HG02970 (cell line): ENCODE data around the gene C16orf96.

Source experiments
- ATAC-seq: cut with Tn5 transposase; IDR thresholded peaks from one replicate; pipeline ENCODE4 v1.9.1; 2021; ENCODE audit warnings: mild to moderate bottlenecking, moderate library complexity, moderate number of reproducible peaks; ENCODE audit not compliant: unreplicated experiment, low FRiP score

C16orf96 gene

GRCh38 chr16:4594433-4595410, 38.6 kb downstream of the C16orf96 start:
- no peak for ATAC-seq

- ATAC-seq = no peak
Measured at GRCh38 chr16:4597174-4597573, 41.0 kb downstream of the C16orf96 start.

- ATAC-seq = no peak
Measured at GRCh38 chr16:4599037-4599436, 42.9 kb downstream of the C16orf96 start.

- no peak for ATAC-seq
Measured at GRCh38 chr16:4599545-4599944, 43.4 kb downstream of the C16orf96 start.

GRCh38 chr16:4601036-4601863, 45.1 kb downstream of the C16orf96 start:
- no peak for ATAC-seq

- ATAC-seq = no peak
Measured at GRCh38 chr16:4601864-4602186, 45.7 kb downstream of the C16orf96 start.

GRCh38 chr16:4602331-4602730, 46.2 kb downstream of the C16orf96 start:
- ATAC-seq = no peak

- no peak for ATAC-seq
Measured at GRCh38 chr16:4603624-4604170, 47.6 kb downstream of the C16orf96 start.

GRCh38 chr16:4604401-4604800, 48.3 kb downstream of the C16orf96 start:
- no peak for ATAC-seq

- ATAC-seq = no peak
Measured at GRCh38 chr16:4606354-4606753, 50.2 kb downstream of the C16orf96 start.

GRCh38 chr16:4607841-4608703, 51.9 kb downstream of the C16orf96 start:
- no peak for ATAC-seq

- no peak for ATAC-seq
Measured at GRCh38 chr16:4608704-4608980, 52.5 kb downstream of the C16orf96 start.

- no peak for ATAC-seq
Measured at GRCh38 chr16:4609200-4610010, 53.3 kb downstream of the C16orf96 start.

GRCh38 chr16:4610011-4611005, 54.2 kb downstream of the C16orf96 start:
- no peak for ATAC-seq

- ATAC-seq = no peak
Measured at GRCh38 chr16:4611337-4612021, 55.3 kb downstream of the C16orf96 start.

GRCh38 chr16:4612474-4612931, 56.4 kb downstream of the C16orf96 start:
- ATAC-seq = no peak

- no peak for ATAC-seq
Measured at GRCh38 chr16:4612977-4613635, 57.0 kb downstream of the C16orf96 start.
